Fibroblast of lung (primary cell): Measurements from ENCODE around the gene CLK4.

ENCODE experiments used
- CTCF ChIP-seq, 2 donors: IDR thresholded peaks in 1 of 2; conservative IDR thresholded peaks in 1 of 2; 1 replicate in 1 of 2; 2 replicates in 1 of 2; pipeline ENCODE4 v1.5.1; 2011 to 2012; ENCODE audit warnings: low read length in 2 of 2, control low read depth in 1 of 2, inconsistent platforms in 1 of 2, low read depth in 1 of 2, mild to moderate bottlenecking in 1 of 2
- EZH2 ChIP-seq: IDR thresholded peaks from 2 replicates; pipeline ENCODE4 v1.5.1; 2012; ENCODE audit warnings: low read length, control low read depth, mild to moderate bottlenecking; ENCODE audit errors: missing control alignments

GRCh38 chr5:178605788-178606187 is 21.1 kb downstream of the CLK4 start:
- TF ChIP-seq CTCF (conservative IDR thresholded peaks at IDR 0.05 in 1 of 2, IDR thresholded peaks at IDR 0.05 in 1 of 2; ENCODE audit: low read depth in 1 of 2, low read length in 2 of 2) = no peak
- no peak for TF ChIP-seq EZH2
